ENCODE data around the gene PERM1. TPM values are rescaled to one million over a fixed set of nuclear protein-coding genes. Genes with fewer than 3 reads are reported as not detected.
A peak's percentile ranks its signal among the peaks of the same experiment; 100 is the strongest.

The PERM1 gene
- total and polyA plus RNA-seq, 4 donors, result 0.06 to 0.45 (median 0.15) TPM; not detected in 1

DNA sequence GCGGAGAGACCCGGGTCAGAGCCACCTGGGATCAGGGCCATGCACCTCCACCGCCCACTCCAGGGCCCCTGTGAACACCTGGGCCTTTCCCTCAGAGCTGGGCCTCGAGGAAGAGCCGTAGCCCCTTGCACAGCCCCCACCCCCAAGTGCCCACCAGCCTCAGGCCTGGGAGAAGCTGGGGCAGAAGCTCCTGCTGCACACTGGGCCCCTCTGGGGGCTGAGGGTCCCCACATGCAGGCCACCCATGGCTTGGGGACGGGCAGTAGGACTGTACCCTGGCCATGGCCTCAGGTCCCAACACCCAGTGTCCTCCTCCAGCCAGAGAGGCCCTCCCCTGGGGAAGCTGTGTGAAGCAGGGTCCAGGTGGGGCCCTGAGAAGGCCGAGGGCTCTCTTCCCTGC, 29.3 kb downstream of the PERM1 start:
- Histone ChIP-seq H3K36me3 (ENCODE audit: control insufficient read depth in 4 of 4, insufficient read depth in 4 of 4, low read length in 4 of 4) (peaks cover 28 to 89% (median 36%) of the 10 kb centered on the region in 4 donors), H3K9me3 (ENCODE audit: control insufficient read depth in 4 of 4, insufficient read depth in 3 of 4, low read length in 3 of 4) (peaks cover 0 to 9% (median 0%) of the 10 kb centered on the region in 4 donors), H3K4me3 (no peak overlapping the region), H3K27me3 (ENCODE audit: control insufficient read depth in 3 of 3, insufficient read depth in 3 of 3, low read length in 2 of 3) (no peaks in the 10 kb centered on the region), H3K9ac (ENCODE audit: insufficient read depth in 1 of 2, low read length in 2 of 2) (no peak overlapping the region), H3K4me1 (ENCODE audit: control insufficient read depth in 5 of 5, insufficient read depth in 5 of 5, low read length in 5 of 5) (peaks cover 0 to 3% (median 0%) of the 10 kb centered on the region in 5 donors), H3K27ac (ENCODE audit: low read depth in 1 of 2, low read length in 1 of 2) (no peak overlapping the region)
- DNase-seq (no peak), ATAC-seq (ENCODE audit: insufficient read depth, low FRiP score) (no peak)
- TF ChIP-seq, protein P1, sequence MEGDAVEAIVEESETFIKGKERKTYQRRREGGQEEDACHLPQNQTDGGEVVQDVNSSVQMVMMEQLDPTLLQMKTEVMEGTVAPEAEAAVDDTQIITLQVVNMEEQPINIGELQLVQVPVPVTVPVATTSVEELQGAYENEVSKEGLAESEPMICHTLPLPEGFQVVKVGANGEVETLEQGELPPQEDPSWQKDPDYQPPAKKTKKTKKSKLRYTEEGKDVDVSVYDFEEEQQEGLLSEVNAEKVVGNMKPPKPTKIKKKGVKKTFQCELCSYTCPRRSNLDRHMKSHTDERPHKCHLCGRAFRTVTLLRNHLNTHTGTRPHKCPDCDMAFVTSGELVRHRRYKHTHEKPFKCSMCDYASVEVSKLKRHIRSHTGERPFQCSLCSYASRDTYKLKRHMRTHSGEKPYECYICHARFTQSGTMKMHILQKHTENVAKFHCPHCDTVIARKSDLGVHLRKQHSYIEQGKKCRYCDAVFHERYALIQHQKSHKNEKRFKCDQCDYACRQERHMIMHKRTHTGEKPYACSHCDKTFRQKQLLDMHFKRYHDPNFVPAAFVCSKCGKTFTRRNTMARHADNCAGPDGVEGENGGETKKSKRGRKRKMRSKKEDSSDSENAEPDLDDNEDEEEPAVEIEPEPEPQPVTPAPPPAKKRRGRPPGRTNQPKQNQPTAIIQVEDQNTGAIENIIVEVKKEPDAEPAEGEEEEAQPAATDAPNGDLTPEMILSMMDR (IDR thresholded peaks at IDR 0.05; ENCODE audit: control extremely low read depth, extremely low read depth), result no peak
- 87 to 95% methylated on average over 7 of the region's 7 CpGs for WGBS, 2 donors

DNA sequence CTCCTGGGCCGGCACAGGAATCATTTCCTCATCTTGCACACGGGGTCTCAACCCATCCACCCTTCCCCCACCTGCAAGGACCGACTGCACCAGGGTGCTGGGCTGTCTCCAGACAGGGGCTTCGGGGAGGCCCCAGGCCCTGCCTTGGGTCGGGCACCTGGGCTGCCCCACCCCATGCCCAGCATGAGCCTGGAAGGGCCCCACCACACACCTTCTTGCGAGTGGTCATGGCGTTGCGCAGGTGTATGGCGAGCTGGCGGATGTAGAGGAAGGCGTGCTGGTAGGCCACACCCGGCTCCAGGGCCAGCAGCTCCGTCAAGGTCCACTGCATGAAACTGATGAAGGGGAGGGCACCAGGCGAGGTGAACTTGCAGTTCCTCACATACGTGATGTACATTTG, 29.7 kb downstream of the PERM1 start:
- H3K4me1 ChIP-seq (ENCODE audit: control insufficient read depth in 5 of 5, insufficient read depth in 5 of 5, low read length in 5 of 5), result no peaks in the 10 kb centered on the region
- DNase-seq (no peak), ATAC-seq (ENCODE audit: insufficient read depth, low FRiP score) (no peak)
- WGBS, 2 donors, result 94 to 95% methylated on average over 15 of the region's 15 CpGs
- TF ChIP-seq, protein P1 (IDR thresholded peaks at IDR 0.05; ENCODE audit: control extremely low read depth, extremely low read depth), result no peak
- no peak overlapping the region for H3K27ac ChIP-seq (ENCODE audit: low read depth in 1 of 2, low read length in 1 of 2)
- peaks cover 0 to 9% (median 0%) of the 10 kb centered on the region in 4 donors for H3K9me3 ChIP-seq (ENCODE audit: control insufficient read depth in 4 of 4, insufficient read depth in 3 of 4, low read length in 3 of 4)
- no peak overlapping the region for H3K4me3 ChIP-seq
- H3K27me3 ChIP-seq (ENCODE audit: control insufficient read depth in 3 of 3, insufficient read depth in 3 of 3, low read length in 2 of 3), result no peaks in the 10 kb centered on the region
- H3K9ac ChIP-seq (ENCODE audit: insufficient read depth in 1 of 2, low read length in 2 of 2), result no peak overlapping the region
- peaks cover 27 to 93% (median 37%) of the 10 kb centered on the region in 4 donors for H3K36me3 ChIP-seq (ENCODE audit: control insufficient read depth in 4 of 4, insufficient read depth in 4 of 4, low read length in 4 of 4)

DNA sequence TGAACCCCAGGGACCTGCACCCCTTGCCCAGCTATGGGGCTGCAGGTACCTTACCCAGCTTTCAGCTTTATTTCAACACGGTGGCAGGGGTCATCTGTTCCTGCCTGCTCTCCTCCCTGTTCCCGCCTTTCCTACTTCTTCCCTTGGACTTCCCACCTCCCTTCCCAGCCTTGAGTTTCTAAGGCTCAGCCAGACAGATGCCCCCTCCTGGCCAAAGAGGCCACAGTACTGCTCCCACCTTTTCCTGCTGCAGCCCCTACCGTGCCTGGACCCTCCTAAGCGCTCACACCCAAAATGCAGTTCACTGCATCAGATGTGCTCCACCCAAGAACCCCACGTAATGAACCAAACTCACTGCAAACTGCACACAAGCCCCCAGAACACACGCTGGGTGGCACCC, 30.5 kb downstream of the PERM1 start:
- Histone ChIP-seq H3K4me1 (ENCODE audit: control insufficient read depth in 5 of 5, insufficient read depth in 5 of 5, low read length in 5 of 5) (no peaks in the 10 kb centered on the region), H3K4me3 (no peak overlapping the region), H3K27me3 (ENCODE audit: control insufficient read depth in 3 of 3, insufficient read depth in 3 of 3, low read length in 2 of 3) (no peaks in the 10 kb centered on the region), H3K9me3 (ENCODE audit: control insufficient read depth in 4 of 4, insufficient read depth in 3 of 4, low read length in 3 of 4) (peaks cover 0 to 9% (median 0%) of the 10 kb centered on the region in 4 donors), H3K36me3 (ENCODE audit: control insufficient read depth in 4 of 4, insufficient read depth in 4 of 4, low read length in 4 of 4) (peaks cover 27 to 94% (median 40%) of the 10 kb centered on the region in 4 donors), H3K9ac (ENCODE audit: insufficient read depth in 1 of 2, low read length in 2 of 2) (no peak overlapping the region), H3K27ac (ENCODE audit: low read depth in 1 of 2, low read length in 1 of 2) (no peak overlapping the region)
- TF ChIP-seq, protein P1 (IDR thresholded peaks at IDR 0.05; ENCODE audit: control extremely low read depth, extremely low read depth), result no peak
- DNase-seq (peak in 2 of 3 donors; percentile 26 to 31), ATAC-seq (ENCODE audit: insufficient read depth, low FRiP score) (no peak)
- 80 to 86% methylated on average over 6 of the region's 6 CpGs for WGBS, 2 donors

DNA sequence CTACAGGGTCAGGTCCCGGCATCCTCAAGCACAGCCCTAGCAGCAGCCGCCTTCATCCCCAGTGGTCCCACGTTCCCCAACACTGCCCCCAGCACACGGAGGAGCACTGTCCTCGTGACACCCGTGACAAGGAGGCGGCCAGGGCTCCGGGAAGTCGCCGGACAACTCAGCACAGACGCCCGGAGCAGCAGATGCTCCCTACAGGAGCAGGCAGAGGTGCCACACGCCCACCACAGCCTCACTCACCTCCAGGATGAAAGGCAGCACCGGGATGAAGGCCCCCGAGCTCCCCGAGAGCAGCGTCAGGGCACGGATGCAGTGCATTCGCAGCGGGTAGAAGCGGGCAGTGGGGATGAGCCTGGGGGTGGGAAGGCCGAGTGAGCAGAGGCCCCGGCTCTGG, 31.0 kb downstream of the PERM1 start:
- H3K4me1 ChIP-seq (ENCODE audit: control insufficient read depth in 5 of 5, insufficient read depth in 5 of 5, low read length in 5 of 5), result peaks cover 0 to under 1% (median 0%) of the 10 kb centered on the region in 5 donors
- peaks cover 0 to 9% (median 0%) of the 10 kb centered on the region in 4 donors for H3K9me3 ChIP-seq (ENCODE audit: control insufficient read depth in 4 of 4, insufficient read depth in 3 of 4, low read length in 3 of 4)
- no peak overlapping the region for H3K27ac ChIP-seq (ENCODE audit: low read depth in 1 of 2, low read length in 1 of 2)
- peaks cover 27 to 95% (median 39%) of the 10 kb centered on the region in 4 donors for H3K36me3 ChIP-seq (ENCODE audit: control insufficient read depth in 4 of 4, insufficient read depth in 4 of 4, low read length in 4 of 4)
- H3K27me3 ChIP-seq (ENCODE audit: control insufficient read depth in 3 of 3, insufficient read depth in 3 of 3, low read length in 2 of 3), result no peaks in the 10 kb centered on the region
- TF ChIP-seq, protein P1 (IDR thresholded peaks at IDR 0.05; ENCODE audit: control extremely low read depth, extremely low read depth), result no peak
- H3K9ac ChIP-seq (ENCODE audit: insufficient read depth in 1 of 2, low read length in 2 of 2), result no peak overlapping the region
- no peak for ATAC-seq (ENCODE audit: insufficient read depth, low FRiP score)
- WGBS, 2 donors, result 95 to 97% methylated on average over 23 of the region's 23 CpGs
- DNase-seq, result no peak
- H3K4me3 ChIP-seq, result no peak overlapping the region
